Psoas muscle (tissue), 8 donors: ENCODE measurements around the gene MTHFD2L. TPM values are rescaled to one million over a fixed set of nuclear protein-coding genes. Genes with fewer than 3 reads are reported as not detected.
A peak's percentile ranks its signal among the peaks of the same experiment; 100 is the strongest.

Source experiments
- ATAC-seq, 4 donors: fragments of 200-7000 bp; cut with Tn5 transposase; one replicate each; pipeline ENCODE4 v1.9.1; 2020; ENCODE audit warnings: moderate library complexity in 3 of 4, mild to moderate bottlenecking in 2 of 4
- DNase-seq, 2 donors: peaks; one replicate each; pipeline ENCODE4 v3.0.0-alpha.2; 2020
- H3K27ac ChIP-seq: fragments of 200-600 bp; one replicate; pipeline ENCODE4 v1.8.0; 2022
- H3K27me3 ChIP-seq, 3 donors: fragments of 200-600 bp in 1 of 3; one replicate each; pipeline versions ENCODE4 v1.6.1 to v1.8.0; 2013 to 2022; ENCODE audit warnings: low read length in 2 of 3, mild to moderate bottlenecking in 2 of 3, moderate library complexity in 1 of 3; ENCODE audit not compliant: insufficient read depth in 3 of 3
- H3K36me3 ChIP-seq, 2 donors: fragments of 200-600 bp in 1 of 2; one replicate each; pipeline versions ENCODE4 v1.6.1 to v1.8.0; 2013 to 2022; ENCODE audit warnings: low read depth in 1 of 2, mild to moderate bottlenecking in 1 of 2, moderate library complexity in 1 of 2; ENCODE audit not compliant: insufficient read depth in 1 of 2
- H3K4me1 ChIP-seq: fragments of 200-600 bp; one replicate; pipeline ENCODE4 v1.8.0; 2022
- H3K4me3 ChIP-seq: fragments of 200-600 bp; one replicate; pipeline ENCODE4 v1.8.0; 2022; ENCODE audit warnings: mild to moderate bottlenecking
- H3K9me3 ChIP-seq: fragments of 200-600 bp; one replicate; pipeline ENCODE4 v1.8.0; 2022
- WGBS, 3 donors: extraction: QIAGEN DNeasy Blood & Tissue Kit; methylation state at CpG; one replicate each; pipeline versions ENCODE4 v1.1.6 to v1.1.7; 2013; 5-methylcytosine and 5-hydroxymethylcytosine counted together
- intact Hi-C, 2 donors: fragments of 100-400 bp; cut with DNase I; formaldehyde crosslinking; loops; one replicate each; pipeline versions ENCODE4 v1.11.0 to v1.14.2; 2022
- polyA plus RNA-seq, 3 donors: library from polyadenylated mRNA; stranded (reverse); fragments of 200-250 nt; gene quantifications; one replicate each; pipeline ENCODE4 v1.2.3, GENCODE V29; 2013
- total RNA-seq, 4 donors: library from RNA; stranded (reverse); fragmentation: NEBNext Ultra II Directional in 2 of 4; extraction: Animal tissue kit (Norgen Biotek cat#: 25700) in 2 of 4; gene quantifications; one replicate each; pipeline versions ENCODE4 v1.2.1 to v1.2.4, GENCODE V29; 2021 to 2023
- TF ChIP-seq, protein P1 (sequence below): fragments of 200-600 bp; IDR thresholded peaks from one replicate; pipeline ENCODE4 v1.8.0; 2022; ENCODE audit warnings: antibody characterized with exemption
- donor health status: healthy with polysubstance abuse.
- donor health status: DM: no; HTN: no; CAD: no; lungs with moderate emphysema.
- donor health status: Bipolar disorder and iron deficiency.
- donor health status: healthy.
- donor health status: DM: yes; HTN: yes; CAD: no.
- donor health status: DM: no; HTN: no; CAD: no.
- donor health status: DM: no; HTN: no; CAD: no.
- donor health status: DM: yes; HTN: yes; CAD: no.

Gene MTHFD2L
- total and polyA plus RNA-seq, 7 donors, result 4.3 to 11.6 (median 9.0) TPM

- intact Hi-C loops, result no loop called here
- no peaks in the 10 kb centered on the region for H3K27me3 ChIP-seq
- TF ChIP-seq, protein P1, sequence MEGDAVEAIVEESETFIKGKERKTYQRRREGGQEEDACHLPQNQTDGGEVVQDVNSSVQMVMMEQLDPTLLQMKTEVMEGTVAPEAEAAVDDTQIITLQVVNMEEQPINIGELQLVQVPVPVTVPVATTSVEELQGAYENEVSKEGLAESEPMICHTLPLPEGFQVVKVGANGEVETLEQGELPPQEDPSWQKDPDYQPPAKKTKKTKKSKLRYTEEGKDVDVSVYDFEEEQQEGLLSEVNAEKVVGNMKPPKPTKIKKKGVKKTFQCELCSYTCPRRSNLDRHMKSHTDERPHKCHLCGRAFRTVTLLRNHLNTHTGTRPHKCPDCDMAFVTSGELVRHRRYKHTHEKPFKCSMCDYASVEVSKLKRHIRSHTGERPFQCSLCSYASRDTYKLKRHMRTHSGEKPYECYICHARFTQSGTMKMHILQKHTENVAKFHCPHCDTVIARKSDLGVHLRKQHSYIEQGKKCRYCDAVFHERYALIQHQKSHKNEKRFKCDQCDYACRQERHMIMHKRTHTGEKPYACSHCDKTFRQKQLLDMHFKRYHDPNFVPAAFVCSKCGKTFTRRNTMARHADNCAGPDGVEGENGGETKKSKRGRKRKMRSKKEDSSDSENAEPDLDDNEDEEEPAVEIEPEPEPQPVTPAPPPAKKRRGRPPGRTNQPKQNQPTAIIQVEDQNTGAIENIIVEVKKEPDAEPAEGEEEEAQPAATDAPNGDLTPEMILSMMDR, result no peak
- no peak for ATAC-seq
- H3K27ac ChIP-seq, result no peak overlapping the region
- DNase-seq, result no peak
- H3K4me3 ChIP-seq, result no peak overlapping the region
- H3K4me1 ChIP-seq, result peaks cover 7% of the 10 kb centered on the region
- no peaks in the 10 kb centered on the region for H3K36me3 ChIP-seq
- H3K9me3 ChIP-seq, result no peaks in the 10 kb centered on the region
These were observed 105.6 kb downstream of the MTHFD2L start for GRCh38 chr4:74263551-74263950.

DNA sequence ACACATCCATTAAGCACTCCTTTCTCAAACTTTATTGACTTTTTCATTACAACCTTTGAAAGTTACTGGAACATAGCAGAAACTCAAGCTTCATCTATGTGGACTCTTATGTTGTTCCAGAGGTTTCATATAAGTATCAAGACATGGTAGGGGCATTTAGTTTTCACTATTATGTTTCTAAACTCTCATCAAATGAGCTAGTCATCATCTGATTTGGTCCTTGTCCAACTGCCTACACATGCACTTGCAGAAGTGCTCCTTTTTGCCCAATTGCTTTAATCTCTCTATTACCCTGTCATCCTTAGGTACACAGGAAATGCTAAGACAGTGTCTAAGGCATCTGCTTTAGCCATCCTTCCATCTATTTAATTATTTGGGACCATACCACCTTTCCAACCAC, 108.2 kb downstream of the MTHFD2L start:
- ATAC-seq (no peak), DNase-seq (no peak)
- Histone ChIP-seq H3K9me3 (no peaks in the 10 kb centered on the region), H3K36me3 (no peaks in the 10 kb centered on the region), H3K4me3 (no peak overlapping the region), H3K27ac (no peak overlapping the region), H3K27me3 (no peaks in the 10 kb centered on the region), H3K4me1 (peaks cover 7% of the 10 kb centered on the region)
- intact Hi-C loops, result no loop called here
- TF ChIP-seq, protein P1, result no peak

DNA sequence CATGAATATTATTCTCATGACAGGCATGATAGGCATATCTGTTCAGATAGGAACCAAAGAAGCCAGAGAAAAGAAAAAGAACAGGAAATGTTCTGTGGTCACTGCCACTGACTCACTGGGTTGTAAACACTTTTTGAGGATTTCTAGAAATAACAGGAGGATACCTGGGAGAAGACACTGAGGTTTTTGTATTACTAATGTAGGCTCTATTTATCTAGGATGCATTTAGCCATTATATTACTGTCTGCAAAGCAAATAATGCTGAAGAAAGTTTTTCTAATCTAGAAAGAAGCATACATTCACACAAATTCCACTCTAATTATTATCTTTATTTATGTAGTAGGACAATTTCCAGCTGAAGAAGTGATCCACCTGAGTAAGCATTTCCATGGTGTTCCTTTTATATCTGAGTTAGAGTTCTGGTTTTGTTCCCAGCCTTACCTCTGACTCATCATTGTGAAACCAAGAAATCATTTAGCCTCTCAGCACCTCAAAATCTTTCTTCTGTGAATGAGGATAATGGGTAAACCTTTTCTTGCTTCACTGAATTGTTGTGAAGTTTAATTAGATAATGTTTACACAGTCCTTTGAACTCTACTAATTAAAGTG, 110.2 kb downstream of the MTHFD2L start:
- TF ChIP-seq, protein P1, result no peak
- ATAC-seq, result peak in 1 of 4 donors; percentile 53
- DNase-seq, result no peak
- H3K4me3 ChIP-seq, result no peak overlapping the region
- H3K9me3 ChIP-seq, result no peaks in the 10 kb centered on the region
- intact Hi-C loops, result no loop called here
- H3K4me1 ChIP-seq, result peaks cover 3% of the 10 kb centered on the region
- no peaks in the 10 kb centered on the region for H3K27me3 ChIP-seq
- no peaks in the 10 kb centered on the region for H3K36me3 ChIP-seq
- H3K27ac ChIP-seq, result no peak overlapping the region

GRCh38 chr4:74268643-74269042, 110.7 kb downstream of the MTHFD2L start:
- H3K27ac ChIP-seq, result no peak overlapping the region
- peaks cover under 1% of the 10 kb centered on the region for H3K4me1 ChIP-seq
- TF ChIP-seq, protein P1, result no peak
- 92 to 98% (median 97%) methylated on average over 2 of the region's 2 CpGs for WGBS, 3 donors
- no peak overlapping the region for H3K4me3 ChIP-seq
- no peaks in the 10 kb centered on the region for H3K27me3 ChIP-seq
- H3K9me3 ChIP-seq, result no peaks in the 10 kb centered on the region
- no peak for ATAC-seq
- intact Hi-C loops, result no loop called here
- DNase-seq, result no peak
- H3K36me3 ChIP-seq, result no peaks in the 10 kb centered on the region

- H3K27ac ChIP-seq, result no peak overlapping the region
- H3K27me3 ChIP-seq, result no peaks in the 10 kb centered on the region
- 90 to 91% (median 90%) methylated on average over 3 of the region's 3 CpGs for WGBS, 3 donors
- no peaks in the 10 kb centered on the region for H3K9me3 ChIP-seq
- DNase-seq (no peak), ATAC-seq (no peak)
- no peaks in the 10 kb centered on the region for H3K36me3 ChIP-seq
- intact Hi-C loops, result no loop called here
- TF ChIP-seq, protein P1, result no peak
- H3K4me1 ChIP-seq, result no peaks in the 10 kb centered on the region
- no peak overlapping the region for H3K4me3 ChIP-seq
These were observed 120.6 kb downstream of the MTHFD2L start for GRCh38 chr4:74278490-74278889.
